Activated CD8-positive, alpha-beta memory T cell treated with anti-CD3 and anti-CD28 coated beads, Interleukin-2, amount 50 U/mL, for 24 hours (primary cell): ENCODE measurements around the gene IFI27.
"Not testable (repeated sequence)": the region's sequence is repeated elsewhere in the genome, so short reads cannot be mapped to it uniquely, and the experiment has no call there.

ENCODE experiments used
- DNase-seq: peaks from one replicate; pipeline ENCODE4 v3.0.0-alpha.2; 2020; ENCODE audit errors: extremely low read depth

The IFI27 gene

GRCh38 chr14:94110552-94111181, at the start of gene IFI27:
Gene IFI27, plus strand, starts transcription at chr14:94110736.
- DNase-seq = no peak

DNA sequence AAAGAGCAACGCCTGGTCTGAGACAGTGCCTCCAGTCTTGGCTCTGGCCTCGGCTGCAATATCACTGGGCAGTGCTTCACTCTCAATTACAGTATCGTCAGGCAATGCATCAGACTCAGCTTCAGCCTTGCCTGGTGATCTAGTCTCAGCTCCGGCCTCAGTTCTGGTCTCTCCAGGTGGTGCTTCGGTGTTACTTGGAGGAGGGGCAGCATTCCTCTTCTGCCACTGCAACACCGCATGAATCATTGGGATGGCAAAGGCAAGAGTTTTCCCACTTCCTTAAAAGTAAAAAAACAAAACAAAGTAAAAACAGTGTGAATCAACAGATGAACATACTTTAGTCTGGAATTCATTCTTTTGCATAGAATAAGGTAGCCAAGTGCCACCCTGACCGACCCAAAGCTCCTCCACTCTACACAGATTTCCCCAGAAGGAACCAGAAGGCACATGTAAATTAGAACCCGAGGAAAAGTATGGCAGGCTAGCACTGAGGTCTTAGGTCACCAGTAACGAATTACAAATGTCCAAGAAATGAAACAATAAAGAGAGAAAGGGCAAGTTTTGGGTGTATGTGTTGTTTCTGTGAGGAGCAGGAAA, 48.1 kb upstream of the IFI27 start:
- no peak for DNase-seq

- no peak for DNase-seq
Measured at GRCh38 chr14:94066089-94066676, 44.4 kb upstream of the IFI27 start.

GRCh38 chr14:94072076-94072475, 38.5 kb upstream of the IFI27 start:
- DNase-seq = not testable (repeated sequence)

DNA sequence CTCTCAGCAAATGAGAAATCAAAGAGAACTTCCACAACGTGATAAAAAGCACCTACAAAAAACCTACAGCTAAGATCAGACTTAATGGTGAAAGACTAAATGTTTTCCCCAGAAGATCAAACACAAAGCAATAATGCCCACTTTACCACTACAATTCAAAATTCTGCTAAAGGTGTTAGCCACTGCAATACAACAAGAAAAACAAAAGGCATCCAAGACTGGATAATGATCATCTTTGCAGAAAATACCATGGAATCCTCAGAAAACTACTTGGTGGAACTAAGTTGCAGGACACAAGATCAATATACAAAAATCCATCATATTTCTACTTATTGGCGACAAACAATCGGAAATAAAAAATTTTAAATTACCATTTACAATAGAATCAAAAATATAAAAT, 36.0 kb upstream of the IFI27 start:
- DNase-seq = no peak

DNA sequence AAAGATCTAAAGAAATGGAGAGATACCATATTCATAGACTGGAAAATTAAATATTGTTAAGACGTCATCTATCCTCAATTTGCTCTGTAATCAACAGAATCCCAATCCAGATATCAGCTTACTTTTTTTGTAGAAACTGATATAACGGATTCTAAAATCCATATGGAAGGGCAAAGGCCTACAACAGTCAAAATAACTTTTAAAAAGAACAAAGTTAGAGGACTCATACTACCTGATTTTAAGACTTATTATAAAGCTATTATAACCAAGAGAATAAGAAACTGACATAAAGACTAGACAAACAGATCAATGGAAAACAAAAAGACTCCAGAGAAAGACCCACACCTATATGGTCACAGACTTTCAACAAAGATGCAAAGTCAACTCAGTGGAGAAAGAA, 35.5 kb upstream of the IFI27 start:
- no peak for DNase-seq

GRCh38 chr14:94077111-94077821, 33.3 kb upstream of the IFI27 start:
- DNase-seq = no peak

DNA sequence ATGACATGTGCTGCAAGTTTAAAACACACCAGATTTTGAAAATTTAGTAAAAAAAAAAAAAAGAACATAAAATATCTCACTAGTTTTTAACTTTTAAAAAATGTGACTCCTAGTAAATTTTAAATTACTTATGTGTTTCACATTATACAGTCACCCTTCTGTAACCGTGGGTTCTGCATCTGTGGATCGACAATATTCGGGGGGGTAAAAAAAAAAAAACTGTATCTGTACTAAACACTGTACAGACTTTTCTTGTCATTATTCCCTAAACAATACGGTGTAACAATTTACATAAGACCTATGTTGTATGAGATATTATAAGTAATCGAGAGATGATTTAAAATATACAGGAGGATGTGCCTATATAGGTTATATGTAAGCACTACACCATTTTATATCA, 32.7 kb upstream of the IFI27 start:
- no peak for DNase-seq

- no peak for DNase-seq
Measured at GRCh38 chr14:94079891-94080620, 30.5 kb upstream of the IFI27 start.

- DNase-seq = peak; percentile 93
Measured at GRCh38 chr14:94080621-94081385, 29.7 kb upstream of the IFI27 start, which contains the start of the genes DDX24 and IFI27L1. Gene DDX24, minus strand, starts transcription at chr14:94081202. Its CDS starts 1,460 bp downstream, at chr14:94079742. Gene IFI27L1, plus strand, starts transcription at chr14:94081310. Its CDS starts 15,628 bp downstream, at chr14:94096938.

DNA sequence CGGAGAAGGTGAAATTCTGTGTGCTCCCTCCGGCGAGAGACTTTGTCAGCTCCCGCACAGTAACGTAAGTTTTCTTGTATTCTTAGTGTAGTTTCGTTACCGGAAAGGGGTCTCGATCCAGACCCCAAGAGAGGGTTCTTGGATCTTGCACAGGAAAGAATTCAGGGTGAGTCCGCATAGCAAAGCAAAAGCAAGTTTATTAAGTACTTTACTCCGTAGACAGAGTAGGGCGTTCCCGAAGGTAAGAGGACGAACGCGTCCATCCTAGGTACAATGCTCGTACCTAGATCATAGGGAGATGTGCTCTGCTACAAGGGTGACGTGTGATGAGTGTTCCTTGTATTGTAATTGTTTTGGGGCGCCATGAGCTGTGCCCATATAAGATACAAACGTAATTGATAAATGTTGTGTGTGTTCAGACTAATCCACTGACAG, 29.1 kb upstream of the IFI27 start:
- no peak for DNase-seq

DNA sequence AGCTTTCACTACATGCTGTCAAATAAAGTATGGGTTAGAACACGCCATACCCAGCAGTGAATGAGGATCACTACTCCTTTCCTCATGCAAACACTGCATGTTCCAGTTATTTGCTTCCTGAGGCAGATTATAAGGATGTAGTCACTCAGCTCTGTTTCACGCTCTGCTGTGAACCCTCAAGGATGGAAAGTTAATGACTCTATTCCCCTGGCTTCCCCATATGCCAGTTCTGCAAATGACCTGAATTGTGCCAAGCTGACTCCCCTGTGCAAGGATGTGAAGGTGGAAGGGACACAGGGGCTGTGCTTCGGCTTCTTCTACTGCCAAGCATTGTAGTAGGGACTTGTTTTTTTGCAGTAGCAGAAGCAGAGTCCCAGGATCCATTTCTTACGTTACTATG, 22.6 kb upstream of the IFI27 start:
- no peak for DNase-seq

DNA sequence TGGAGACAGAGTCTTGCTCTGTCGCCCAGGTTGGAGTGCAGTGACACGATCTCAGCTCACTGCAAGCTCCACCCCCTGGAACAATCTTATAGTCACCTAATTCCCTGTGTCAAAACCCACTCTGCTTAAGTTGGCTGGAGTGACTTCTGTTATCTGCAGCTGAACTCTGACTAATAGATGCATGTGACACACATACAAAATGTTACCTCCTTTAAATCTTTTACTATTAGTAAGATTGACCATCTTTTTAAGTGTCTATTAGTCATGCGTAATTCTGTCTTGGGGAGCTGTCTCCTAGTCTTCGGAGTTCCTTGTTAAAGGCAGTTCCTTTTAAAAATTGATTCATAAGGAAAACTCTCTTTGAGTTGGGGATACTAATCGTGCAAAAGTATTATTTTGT, 22.0 kb upstream of the IFI27 start:
- no peak for DNase-seq

GRCh38 chr14:94089479-94089878, 21.1 kb upstream of the IFI27 start:
- no peak for DNase-seq

GRCh38 chr14:94093418-94093817, 17.1 kb upstream of the IFI27 start:
- DNase-seq = no peak

DNA sequence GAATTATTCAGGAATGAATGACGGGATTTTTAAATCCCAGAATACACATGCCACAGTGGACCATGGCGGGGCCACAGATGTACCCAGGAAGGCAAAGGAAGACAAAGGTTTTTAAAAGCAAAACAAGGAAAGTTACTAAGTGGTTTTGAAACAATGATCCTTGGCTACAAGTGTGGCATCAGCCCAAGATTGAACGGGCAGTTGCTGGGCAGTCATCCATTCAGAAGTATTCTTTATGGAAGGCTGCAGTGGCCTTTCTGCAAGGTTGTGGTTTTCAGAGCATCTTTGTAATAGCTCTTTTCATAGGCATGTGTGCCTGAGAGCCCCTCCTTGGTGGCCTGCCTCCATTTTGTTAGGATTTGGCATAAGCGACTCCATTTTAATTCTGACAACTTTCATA, 13.4 kb upstream of the IFI27 start:
- no peak for DNase-seq

- no peak for DNase-seq
Measured at GRCh38 chr14:94098326-94098992, 12.1 kb upstream of the IFI27 start.

- DNase-seq = no peak
Measured at GRCh38 chr14:94099006-94099405, 11.5 kb upstream of the IFI27 start.

GRCh38 chr14:94100847-94101246, 9.7 kb upstream of the IFI27 start:
- no peak for DNase-seq

- DNase-seq = no peak
Measured at GRCh38 chr14:94101748-94102147, 8.8 kb upstream of the IFI27 start.
